DMS114 treated with DMSO at 0.1 percent for 48 hours (cell line): ENCODE measurements around the gene LTBP4.

Source experiments
- DNase-seq: peaks from one replicate; lab custom pipeline; 2025; ENCODE audit not compliant: unreplicated experiment; lab: John Stamatoyannopoulos, UW

Gene LTBP4

GRCh38 chr19:40596608-40597328 is 4.4 kb upstream of the LTBP4 start:
- peak; percentile 53 for DNase-seq

GRCh38 chr19:40597329-40597838 is 3.8 kb upstream of the LTBP4 start:
- DNase-seq = no peak

GRCh38 chr19:40598121-40598917 is 2.9 kb upstream of the LTBP4 start:
- peak; percentile 84 for DNase-seq

GRCh38 chr19:40598918-40599307 is 2.3 kb upstream of the LTBP4 start:
- no peak for DNase-seq

GRCh38 chr19:40599331-40599901 is 1.8 kb upstream of the LTBP4 start:
- DNase-seq = no peak

- DNase-seq = no peak
Observed at GRCh38 chr19:40599902-40600569, 1.1 kb upstream of the LTBP4 start.

GRCh38 chr19:40600570-40601133 is 517 bp upstream of the LTBP4 start:
- DNase-seq = no peak

- DNase-seq = no peak
Observed at GRCh38 chr19:40603071-40603388, 1.9 kb downstream of the LTBP4 start.

- no peak for DNase-seq
Observed at GRCh38 chr19:40603389-40604170, 2.4 kb downstream of the LTBP4 start.

GRCh38 chr19:40604171-40604646 is 3.0 kb downstream of the LTBP4 start:
- DNase-seq = no peak

GRCh38 chr19:40604647-40605215 is 3.6 kb downstream of the LTBP4 start:
- DNase-seq = no peak

- no peak for DNase-seq
Observed at GRCh38 chr19:40605216-40605971, 4.2 kb downstream of the LTBP4 start.

GRCh38 chr19:40607311-40608239 is 6.4 kb downstream of the LTBP4 start:
- no peak for DNase-seq

GRCh38 chr19:40608240-40608621 is 7.1 kb downstream of the LTBP4 start:
- DNase-seq = no peak

- DNase-seq = no peak
Observed at GRCh38 chr19:40608957-40609356, 7.8 kb downstream of the LTBP4 start.

GRCh38 chr19:40609561-40610395 is 8.6 kb downstream of the LTBP4 start:
- no peak for DNase-seq

GRCh38 chr19:40610396-40611064 is 9.4 kb downstream of the LTBP4 start:
- DNase-seq = no peak
